Measurements from ENCODE around the gene ZDHHC14. TPM values are rescaled to one million over a fixed set of nuclear protein-coding genes. Genes with fewer than 3 reads are reported as not detected.

The ZDHHC14 gene
- total RNA-seq, 2 donors from 2014 or later, result 10.2 to 10.6 TPM

DNA sequence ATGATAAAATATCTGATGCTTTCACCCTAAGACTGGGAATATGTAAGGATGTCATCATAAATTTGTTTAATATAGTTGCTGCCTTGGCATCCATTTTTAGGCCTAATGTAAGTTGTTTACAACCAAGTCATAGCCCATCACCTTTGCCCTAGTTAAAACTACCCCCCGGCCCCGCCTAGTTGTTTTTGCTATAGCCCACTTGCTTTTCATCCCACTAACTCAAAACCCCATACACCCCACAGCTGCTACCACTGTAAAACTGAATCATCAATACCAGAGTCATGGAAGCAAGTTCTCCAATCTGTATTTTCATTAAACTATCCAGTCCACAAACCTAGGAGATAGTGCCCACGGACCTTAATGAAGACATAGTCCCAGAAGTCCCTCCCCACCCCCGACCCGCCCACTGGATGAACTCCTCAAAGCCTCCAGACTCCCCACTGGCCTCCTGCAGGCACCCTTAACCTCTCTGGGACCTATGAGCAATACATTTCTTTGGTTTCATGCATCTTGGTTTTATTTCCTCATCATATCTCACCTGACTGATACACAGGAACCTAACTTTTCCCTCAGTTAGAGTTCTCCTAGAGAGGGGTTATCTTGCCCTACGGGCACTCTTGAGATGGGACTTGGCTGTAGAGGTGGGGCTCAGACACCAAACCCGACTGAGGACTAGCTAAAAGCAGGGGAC, 12.5 kb upstream of the ZDHHC14 start:
- no peak for DNase-seq
- WGBS, 2 donors, result 67 to 78% methylated on average over 7 of the region's 7 CpGs
- TF ChIP-seq POLR2A (IDR thresholded peaks at IDR 0.05), result no peak
- TF ChIP-seq, protein P1, sequence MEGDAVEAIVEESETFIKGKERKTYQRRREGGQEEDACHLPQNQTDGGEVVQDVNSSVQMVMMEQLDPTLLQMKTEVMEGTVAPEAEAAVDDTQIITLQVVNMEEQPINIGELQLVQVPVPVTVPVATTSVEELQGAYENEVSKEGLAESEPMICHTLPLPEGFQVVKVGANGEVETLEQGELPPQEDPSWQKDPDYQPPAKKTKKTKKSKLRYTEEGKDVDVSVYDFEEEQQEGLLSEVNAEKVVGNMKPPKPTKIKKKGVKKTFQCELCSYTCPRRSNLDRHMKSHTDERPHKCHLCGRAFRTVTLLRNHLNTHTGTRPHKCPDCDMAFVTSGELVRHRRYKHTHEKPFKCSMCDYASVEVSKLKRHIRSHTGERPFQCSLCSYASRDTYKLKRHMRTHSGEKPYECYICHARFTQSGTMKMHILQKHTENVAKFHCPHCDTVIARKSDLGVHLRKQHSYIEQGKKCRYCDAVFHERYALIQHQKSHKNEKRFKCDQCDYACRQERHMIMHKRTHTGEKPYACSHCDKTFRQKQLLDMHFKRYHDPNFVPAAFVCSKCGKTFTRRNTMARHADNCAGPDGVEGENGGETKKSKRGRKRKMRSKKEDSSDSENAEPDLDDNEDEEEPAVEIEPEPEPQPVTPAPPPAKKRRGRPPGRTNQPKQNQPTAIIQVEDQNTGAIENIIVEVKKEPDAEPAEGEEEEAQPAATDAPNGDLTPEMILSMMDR (IDR thresholded peaks at IDR 0.05), result no peak

DNA sequence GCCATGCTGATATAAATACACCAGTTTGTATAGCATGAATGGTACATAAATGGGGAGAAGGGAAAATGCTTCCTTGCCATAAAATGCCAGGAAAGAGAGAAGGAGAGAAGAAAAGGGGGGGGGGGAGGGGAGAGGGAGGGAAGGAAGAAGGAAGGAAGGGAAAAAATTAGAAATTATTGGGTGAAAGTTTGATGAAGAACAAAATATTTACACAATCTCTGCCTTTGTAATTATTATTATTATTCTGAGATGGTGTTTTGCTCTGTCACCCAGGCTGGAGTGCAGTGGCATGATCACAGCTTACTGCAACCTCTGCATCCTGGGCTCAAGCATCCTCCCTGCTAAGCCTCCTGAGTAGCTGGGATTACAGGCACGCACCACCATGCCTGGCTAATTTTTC, 10.2 kb upstream of the ZDHHC14 start:
- H3K36me3 ChIP-seq (replicated peaks in 1 of 2; ENCODE audit: insufficient read depth in 1 of 2, low read depth in 2 of 2), result no peaks in the 10 kb centered on the region
- no peaks in the 10 kb centered on the region for H3K27me3 ChIP-seq
- no peak for ATAC-seq
- H3K9me3 ChIP-seq, result no peaks in the 10 kb centered on the region
- intact Hi-C loops (cut with DNase I), result no loop called here
- no peaks in the 10 kb centered on the region for H3K4me1 ChIP-seq
- TF ChIP-seq, protein P1 (IDR thresholded peaks at IDR 0.05), result no peak
- TF ChIP-seq POLR2A (IDR thresholded peaks at IDR 0.05), result no peak
- WGBS, 2 donors, result 63 to 85% methylated on average over 1 of the region's 1 CpG
- no peak overlapping the region for H3K27ac ChIP-seq
- no peak for DNase-seq
- no peak overlapping the region for H3K4me3 ChIP-seq

More for the DNA sequence above, 12.5 kb upstream of the ZDHHC14 start:
- no peaks in the 10 kb centered on the region for H3K27me3 ChIP-seq
- no peak overlapping the region for H3K27ac ChIP-seq
- H3K4me1 ChIP-seq, result no peaks in the 10 kb centered on the region
- H3K9me3 ChIP-seq, result no peaks in the 10 kb centered on the region
- H3K36me3 ChIP-seq (replicated peaks in 1 of 2; ENCODE audit: insufficient read depth in 1 of 2, low read depth in 2 of 2), result no peaks in the 10 kb centered on the region
- ATAC-seq, result no peak
- H3K4me3 ChIP-seq, result no peak overlapping the region
- intact Hi-C loops (cut with DNase I), result no loop called here

DNA sequence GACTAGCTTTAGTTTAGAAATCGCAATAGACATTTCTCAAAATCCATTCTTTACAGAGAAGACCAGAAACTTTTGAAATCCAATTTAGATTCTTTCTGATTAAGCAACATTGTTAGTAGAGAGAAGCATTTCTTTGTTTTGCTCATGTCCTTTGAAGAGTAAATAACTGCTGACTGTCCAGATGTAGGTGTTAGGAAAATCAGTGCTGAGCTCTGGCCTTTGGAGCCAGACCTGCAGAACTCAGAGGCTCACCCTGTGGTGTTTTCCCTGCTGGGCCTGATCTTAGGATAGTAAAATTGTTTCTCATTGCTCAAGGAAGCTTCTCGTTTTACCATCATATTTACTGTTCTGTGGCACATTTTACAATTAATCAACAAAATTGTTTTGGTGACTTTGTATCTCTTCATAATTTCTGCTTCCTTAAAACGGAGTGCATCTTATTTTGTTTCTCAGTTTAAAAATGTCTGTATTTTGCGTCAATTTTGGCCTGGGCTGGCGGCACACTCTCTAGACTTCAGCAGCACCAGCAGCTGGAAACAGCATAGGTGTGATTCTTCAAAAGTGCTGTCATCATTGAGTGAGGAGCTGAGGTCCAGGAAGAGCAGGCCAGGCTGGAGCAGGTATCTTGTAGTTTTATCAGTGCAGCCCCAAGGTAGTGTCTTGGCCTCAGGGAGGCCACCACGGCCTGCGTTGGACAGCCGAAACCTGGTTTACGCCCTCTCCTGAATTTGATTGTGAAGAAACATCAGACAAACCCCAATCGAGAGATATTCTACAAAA, 8.3 kb upstream of the ZDHHC14 start:
- DNase-seq (no peak), ATAC-seq (no peak)
- Histone ChIP-seq H3K4me1 (no peaks in the 10 kb centered on the region), H3K36me3 (replicated peaks in 1 of 2; ENCODE audit: insufficient read depth in 1 of 2, low read depth in 2 of 2) (no peaks in the 10 kb centered on the region), H3K4me3 (no peak overlapping the region), H3K27me3 (no peaks in the 10 kb centered on the region), H3K27ac (no peak overlapping the region), H3K9me3 (no peaks in the 10 kb centered on the region)
- 81 to 82% methylated on average over 10 of the region's 10 CpGs for WGBS, 2 donors
- no peak for TF ChIP-seq POLR2A (IDR thresholded peaks at IDR 0.05)
- TF ChIP-seq, protein P1 (IDR thresholded peaks at IDR 0.05), result no peak
- intact Hi-C loops (cut with DNase I), result no loop called here

DNA sequence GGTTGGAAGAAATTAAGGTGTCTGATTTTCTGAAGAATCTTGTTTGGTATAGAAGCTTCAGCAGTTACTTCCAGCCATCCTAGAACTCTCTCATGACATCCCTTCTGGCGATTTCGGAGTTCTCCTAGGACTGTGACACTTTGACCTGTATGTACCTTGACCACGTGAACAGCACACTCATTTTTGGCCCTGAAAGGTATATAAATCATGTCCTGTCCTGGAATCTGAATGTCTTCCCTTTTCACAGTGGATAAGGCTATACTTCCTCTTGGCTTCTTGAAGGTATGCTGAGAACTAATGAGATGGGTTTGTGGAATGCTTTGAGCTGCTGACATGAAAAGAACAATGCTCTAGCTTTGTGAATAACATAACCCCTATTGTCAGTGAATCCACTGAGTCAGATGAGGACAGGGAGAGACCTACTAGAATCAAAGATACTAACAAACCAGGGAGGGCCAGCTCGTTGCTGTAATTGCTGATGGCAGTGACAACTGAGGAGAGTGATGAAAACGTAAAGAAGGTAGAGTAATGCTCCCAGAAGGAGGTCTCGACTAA, 6.0 kb upstream of the ZDHHC14 start:
- H3K27ac ChIP-seq, result no peak overlapping the region
- no peaks in the 10 kb centered on the region for H3K9me3 ChIP-seq
- ATAC-seq, result no peak
- TF ChIP-seq POLR2A (IDR thresholded peaks at IDR 0.05), result no peak
- TF ChIP-seq, protein P1 (IDR thresholded peaks at IDR 0.05), result no peak
- DNase-seq, result no peak
- no peaks in the 10 kb centered on the region for H3K27me3 ChIP-seq
- no peaks in the 10 kb centered on the region for H3K36me3 ChIP-seq (replicated peaks in 1 of 2; ENCODE audit: insufficient read depth in 1 of 2, low read depth in 2 of 2)
- 53 to 67% methylated on average over 6 of the region's 6 CpGs for WGBS, 2 donors
- intact Hi-C loops (cut with DNase I), result no loop called here
- no peak overlapping the region for H3K4me3 ChIP-seq
- peaks cover 5% of the 10 kb centered on the region for H3K4me1 ChIP-seq

Data from body of pancreas (tissue), 4 donors.